ENCODE measurements around the gene ABR. TPM values are rescaled to one million over a fixed set of nuclear protein-coding genes. Genes with fewer than 3 reads are reported as not detected.

The ABR gene
- polyA plus RNA-seq, 2 of the 4 experiments (the other 2 are of a cell fraction) = 70.9 to 73.8 TPM

- Histone ChIP-seq H3K4me3 (no peak overlapping the region), H3K4me2 (peak overlapping the region; percentile 15; the same call in 2 of the 3 replicates), H3K4me1 (peaks cover 4% of the 10 kb centered on the region; the same call in 1 of the 3 replicates), H3K9me3 (no peaks in the 10 kb centered on the region), H3K27ac (peak overlapping the region in 1 of 2 experiments; percentile 61; a peak in 3 of 6 replicates)
- FAIRE-seq (peak; percentile 84), DNase-seq (ENCODE audit: low read depth in 1 of 2, low spot score in 1 of 2) (peak; percentile 92 to 95), ATAC-seq (peak; percentile 90 to 98)
- WGBS (ENCODE audit: missing lambda C conversion rate) = 28% methylated on average over 29 of the region's 34 CpGs
- TF ChIP-seq SMC3 (IDR thresholded peaks at IDR 0.05) (peak; percentile 98), TP53 (CRISPR knock-in tag; IDR thresholded peaks at IDR 0.05) (no peak), MAZ (IDR thresholded peaks at IDR 0.05; ENCODE audit: borderline replicate concordance, low read depth, low read length) (no peak), RAD21 (conservative IDR thresholded peaks at IDR 0.05 in 1 of 2, IDR thresholded peaks at IDR 0.05 in 1 of 2) (peak; percentile 79 to 85), CTCF (IDR thresholded peaks at IDR 0.05) (peak; percentile 97), MAX (IDR thresholded peaks at IDR 0.05) (0 out of 2 replicates have a peak, but pooled peaks have one; percentile 33)
- POLR2A ChIA-PET = interaction anchor here (1.2 kb wide), 1 partner anchor 49 kb away, joined by 3 read pairs; no protein-coding TSS in a partner anchor
- CTCF ChIA-PET = interaction anchor here (0.6 to 15.7 kb wide), 47 partner anchors 10 to 859 kb away, joined by 3 to 324 read pairs (median 5); no protein-coding TSS in a partner anchor
These were observed 7.4 kb upstream of the ABR start for GRCh38 chr17:1186923-1187771.

GRCh38 chr17:1186214-1186820 is 6.5 kb upstream of the ABR start:
- TF ChIP-seq HDAC2 (IDR thresholded peaks at IDR 0.05) = no peak
- WGBS (ENCODE audit: missing lambda C conversion rate) = 60% methylated on average over 13 of the region's 13 CpGs
- H3K4me1 ChIP-seq = peaks cover 4% of the 10 kb centered on the region; the same call in 1 of the 3 replicates
- peak in 1 of 2 experiments; percentile 16; a peak in 2 of 6 replicates for ATAC-seq
- ChIA-PET POLR2A (interaction anchor here (0.7 kb wide), 1 partner anchor 64 kb away, joined by 3 read pairs; no protein-coding TSS in a partner anchor), CTCF (interaction anchor here (0.6 to 15.7 kb wide), 24 partner anchors 9 to 444 kb away, joined by 3 to 324 read pairs (median 25); no protein-coding TSS in a partner anchor)
- no peak for DNase-seq (ENCODE audit: low read depth in 1 of 2, low spot score in 1 of 2)
- no peak for FAIRE-seq
- no peak overlapping the region for H3K4me3 ChIP-seq
- no peak overlapping the region for H3K4me2 ChIP-seq
- H3K9me3 ChIP-seq = no peaks in the 10 kb centered on the region
- H3K27ac ChIP-seq = no peak overlapping the region

- CTCF ChIA-PET = interaction anchor here (1.4 to 15.7 kb wide), 6 partner anchors 9 to 127 kb away, joined by 3 to 324 read pairs (median 12); no protein-coding TSS in a partner anchor
These were observed 3.5 kb upstream of the ABR start for GRCh38 chr17:1183171-1183873.

More at GRCh38 chr17:1183171-1183873, 3.5 kb upstream of the ABR start:
- H3K9me3 ChIP-seq = no peaks in the 10 kb centered on the region
- FAIRE-seq = no peak
- POLR2A ChIA-PET = no interaction called here
- 73% methylated on average over 14 of the region's 14 CpGs for WGBS (ENCODE audit: missing lambda C conversion rate)
- DNase-seq (ENCODE audit: low read depth in 1 of 2, low spot score in 1 of 2) = no peak
- ATAC-seq = no peak
- no peak overlapping the region for H3K27ac ChIP-seq
- peaks cover 10% of the 10 kb centered on the region; the same call in 2 of the 3 replicates for H3K4me1 ChIP-seq
- no peak overlapping the region for H3K4me2 ChIP-seq
- no peak overlapping the region for H3K4me3 ChIP-seq
- TF ChIP-seq CBX2 (IDR thresholded peaks at IDR 0.05; ENCODE audit: borderline replicate concordance, low read depth) (no peak), KDM1A (IDR thresholded peaks at IDR 0.05; ENCODE audit: low read depth) (no peak), CHD2 (IDR thresholded peaks at IDR 0.05; ENCODE audit: low read length, partially characterized antibody) (no peak), FOXS1 (CRISPR knock-in tag; IDR thresholded peaks at IDR 0.05) (no peak), POLR2A (IDR thresholded peaks at IDR 0.05; ENCODE audit: low read length) (no peak), NPAS2 (CRISPR knock-in tag; IDR thresholded peaks at IDR 0.05; ENCODE audit: borderline replicate concordance) (no peak), ATOH8 (CRISPR knock-in tag; IDR thresholded peaks at IDR 0.05; ENCODE audit: low read depth) (no peak), CEBPB (IDR thresholded peaks at IDR 0.05) (no peak), CTCF (IDR thresholded peaks at IDR 0.05) (no peak), PBX3 (IDR thresholded peaks at IDR 0.05) (no peak), CBX8 (IDR thresholded peaks at IDR 0.05) (no peak), HOXA7 (CRISPR knock-in tag; IDR thresholded peaks at IDR 0.05) (no peak), MAFK (IDR thresholded peaks at IDR 0.05; ENCODE audit: partially characterized antibody) (no peak), POLR2AphosphoS2 (conservative IDR thresholded peaks at IDR 0.05; ENCODE audit: low read length) (no peak)
